Body of pancreas (tissue), 4 donors: ENCODE results near the gene COL4A4.

Experiments
- CTCF ChIP-seq, 7 experiments: fragments of 450-650 bp in 4 of 7; fragments of 200-600 bp in 3 of 7; sonication (generic) in 3 of 7; IDR thresholded peaks; one replicate each; pipeline ENCODE4 v1.5.1; 2016 to 2019; ENCODE audit warnings: antibody characterized with exemption in 7 of 7
- POLR2A ChIP-seq, 3 donors: fragments of 450-650 bp; IDR thresholded peaks; one replicate each; pipeline ENCODE4 v1.6.1; 2016; ENCODE audit warnings: antibody characterized with exemption in 3 of 3, mild to moderate bottlenecking in 2 of 3

DNA sequence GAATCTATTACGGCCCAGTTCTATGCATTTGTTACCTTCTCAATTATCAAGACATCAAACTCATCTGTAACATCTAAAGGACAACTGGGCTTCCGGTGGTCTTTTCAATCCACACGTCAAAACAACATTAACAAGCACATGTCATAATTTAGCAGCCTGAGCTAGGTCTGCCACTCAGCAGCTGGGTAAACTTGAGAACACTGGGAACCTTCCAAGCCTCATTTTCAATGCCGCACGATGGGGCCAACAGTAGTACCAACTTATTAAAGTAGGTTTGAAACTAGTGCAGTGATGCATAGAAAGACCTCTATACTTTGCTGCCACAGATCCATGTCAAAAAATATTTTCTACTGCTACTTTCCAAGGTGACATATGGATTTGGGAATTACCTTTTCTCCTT, 60.4 kb downstream of the COL4A4 start:
- TF ChIP-seq CTCF (IDR thresholded peaks at IDR 0.05) (no peak), POLR2A (IDR thresholded peaks at IDR 0.05) (no peak)
